Omental fat pad (tissue), 4 donors: ENCODE results near the gene ARHGAP26. TPM values are rescaled to one million over a fixed set of nuclear protein-coding genes. Genes with fewer than 3 reads are reported as not detected.

ENCODE experiments used
- ATAC-seq: fragments of 150-250 bp; one replicate; pipeline ENCODE4 v1.9.1; 2016; ENCODE audit warnings: mild to moderate bottlenecking, moderate library complexity; ENCODE audit not compliant: low FRiP score
- DNase-seq: peaks from one replicate; pipeline ENCODE4 v3.0.0-alpha.2; 2019; ENCODE audit warnings: low spot score
- CTCF ChIP-seq, 3 donors: fragments of 450-650 bp; IDR thresholded peaks; one replicate each; pipeline ENCODE4 v1.5.1; 2016 to 2017; ENCODE audit warnings: antibody characterized with exemption in 3 of 3, mild to moderate bottlenecking in 3 of 3, moderate library complexity in 2 of 3
- total RNA-seq, 4 donors: library from RNA; depleted of rRNA; stranded (reverse); fragments of >200 nt; gene quantifications; one replicate each; pipeline ENCODE4 v1.1.0, GENCODE V29; 2016

ARHGAP26 gene
- total RNA-seq, 4 donors from 2014 or later: 40.4 to 134 (median 63.6) TPM

- DNase-seq: no peak
- no peak for TF ChIP-seq CTCF (IDR thresholded peaks at IDR 0.05)
These were observed 267.5 kb downstream of the ARHGAP26 start for GRCh38 chr5:143037708-143038107.

GRCh38 chr5:143040622-143041021 lies 270.4 kb downstream of the ARHGAP26 start:
- no peak for ATAC-seq
- no peak for DNase-seq

More at GRCh38 chr5:143037708-143038107, 267.5 kb downstream of the ARHGAP26 start:
- ATAC-seq: no peak

GRCh38 chr5:143041461-143041860 lies 271.3 kb downstream of the ARHGAP26 start:
- DNase-seq: no peak
- ATAC-seq: no peak
- no peak for TF ChIP-seq CTCF (IDR thresholded peaks at IDR 0.05)

More at GRCh38 chr5:143040622-143041021, 270.4 kb downstream of the ARHGAP26 start:
- no peak for TF ChIP-seq CTCF (IDR thresholded peaks at IDR 0.05)

GRCh38 chr5:143041972-143042770 lies 272.0 kb downstream of the ARHGAP26 start:
- TF ChIP-seq CTCF (IDR thresholded peaks at IDR 0.05): no peak
- ATAC-seq (no peak), DNase-seq (no peak)

GRCh38 chr5:143044265-143044664 lies 274.1 kb downstream of the ARHGAP26 start:
- DNase-seq (no peak), ATAC-seq (no peak)
- TF ChIP-seq CTCF (IDR thresholded peaks at IDR 0.05): no peak

- ATAC-seq: no peak
- no peak for TF ChIP-seq CTCF (IDR thresholded peaks at IDR 0.05)
- DNase-seq: no peak
These were observed 274.9 kb downstream of the ARHGAP26 start for GRCh38 chr5:143045062-143045461.

- no peak for TF ChIP-seq CTCF (IDR thresholded peaks at IDR 0.05)
- DNase-seq (no peak), ATAC-seq (no peak)
These were observed 276.1 kb downstream of the ARHGAP26 start for GRCh38 chr5:143046314-143046713.
